HepG2 (cell line): ENCODE measurements around the gene MED20. TPM values are rescaled to one million over a fixed set of nuclear protein-coding genes. Genes with fewer than 3 reads are reported as not detected.
A peak's percentile ranks its signal among the peaks of the same experiment; 100 is the strongest.

Source experiments
- ATF7-NPFF ChIP-seq: sonication (generic); formaldehyde crosslinking; IDR thresholded peaks from 2 replicates; pipeline ENCODE4 v1.8.1; 2023; ENCODE audit warnings: mild to moderate bottlenecking, low read depth, missing genetic modification reagents, moderate library complexity
- CCDC6 ChIP-seq: sonication (generic); formaldehyde crosslinking; IDR thresholded peaks from 2 replicates; pipeline ENCODE4 v1.8.1; 2022; ENCODE audit warnings: mild to moderate bottlenecking, missing genetic modification reagents, moderate library complexity
- CREB1 ChIP-seq, 2 experiments: fragments of 450-650 bp in 1 of 2; IDR thresholded peaks; 2 replicates each; pipeline ENCODE4 v1.6.1; 2016 to 2017; ENCODE audit warnings: control low read depth in 1 of 2, mild to moderate bottlenecking in 1 of 2, missing compliant biosample characterization in 1 of 2, missing genetic modification characterization in 1 of 2
- ELF4 ChIP-seq: sonication (generic); formaldehyde crosslinking; IDR thresholded peaks from 2 replicates; pipeline ENCODE4 v1.5.0; 2020; ENCODE audit warnings: missing genetic modification reagents, mild to moderate bottlenecking, moderate library complexity, borderline replicate concordance
- ESRRA ChIP-seq: sonication (generic); formaldehyde crosslinking; IDR thresholded peaks from 2 replicates; pipeline ENCODE4 v1.5.1; 2020; ENCODE audit warnings: mild to moderate bottlenecking, low read depth, missing genetic modification reagents
- FOSL2 ChIP-seq: sonication (generic); formaldehyde crosslinking; IDR thresholded peaks from 2 replicates; pipeline ENCODE4 v1.4.0; 2020; ENCODE audit warnings: missing genetic modification reagents
- GRHL1 ChIP-seq: sonication (generic); formaldehyde crosslinking; conservative IDR thresholded peaks from 2 replicates; pipeline ENCODE4 v1.8.0; 2022; ENCODE audit warnings: missing genetic modification reagents
- HNF4A ChIP-seq: sonication (generic); formaldehyde crosslinking; IDR thresholded peaks from 2 replicates; pipeline ENCODE4 v1.4.0; 2020; ENCODE audit warnings: missing genetic modification reagents
- KLF16 ChIP-seq, 2 experiments: sonication (generic) in 1 of 2; formaldehyde crosslinking in 1 of 2; IDR thresholded peaks; 2 replicates each; pipeline versions ENCODE4 v1.6.1 to v1.8.0; 2016 to 2023; ENCODE audit warnings: missing genetic modification reagents in 2 of 2, missing compliant biosample characterization in 1 of 2
- KLF9 ChIP-seq: IDR thresholded peaks from 2 replicates; pipeline ENCODE4 v1.6.1; 2016; ENCODE audit warnings: low read depth
- LBX2 ChIP-seq: sonication (generic); formaldehyde crosslinking; IDR thresholded peaks from 2 replicates; pipeline ENCODE4 v1.5.0; 2020; ENCODE audit warnings: missing genetic modification reagents, mild to moderate bottlenecking, borderline replicate concordance
- MED1 ChIP-seq: sonication (generic); formaldehyde crosslinking; IDR thresholded peaks from 2 replicates; pipeline ENCODE4 v1.4.0; 2020; ENCODE audit warnings: missing genetic modification reagents
- PATZ1 ChIP-seq: sonication (generic); formaldehyde crosslinking; IDR thresholded peaks from 2 replicates; pipeline ENCODE4 v1.4.0; 2020; ENCODE audit warnings: missing genetic modification reagents
- RBM39 ChIP-seq: fragments of 200-400 bp; formaldehyde crosslinking; IDR thresholded peaks from one replicate; pipeline ENCODE4 v1.6.1; 2018; ENCODE audit warnings: antibody characterized with exemption, mild to moderate bottlenecking, low read depth, low read length; ENCODE audit not compliant: poor library complexity, severe bottlenecking
- SALL2 ChIP-seq: sonication (generic); formaldehyde crosslinking; IDR thresholded peaks from 2 replicates; pipeline ENCODE4 v1.8.1; 2023; ENCODE audit warnings: mild to moderate bottlenecking, missing genetic modification reagents, inconsistent platforms
- SIN3B ChIP-seq: fragments of 150-350 bp; IDR thresholded peaks from 2 replicates; pipeline ENCODE4 v1.6.1; 2014; ENCODE audit warnings: low read length
- SRF ChIP-seq: IDR thresholded peaks from 2 replicates; pipeline ENCODE4 v1.6.1; 2011; ENCODE audit warnings: mild to moderate bottlenecking, low read depth, low read length, moderate library complexity
- SRSF9 ChIP-seq: fragments of 200-400 bp; formaldehyde crosslinking; IDR thresholded peaks from 2 replicates; pipeline ENCODE4 v1.6.1; 2018; ENCODE audit warnings: borderline replicate concordance, mild to moderate bottlenecking, low read depth, low read length; ENCODE audit not compliant: insufficient read depth, poor library complexity, severe bottlenecking
- TFDP2 ChIP-seq: sonication (generic); formaldehyde crosslinking; IDR thresholded peaks from 2 replicates; pipeline ENCODE4 v1.4.0; 2020; ENCODE audit warnings: missing genetic modification reagents
- TP53 ChIP-seq: sonication (generic); formaldehyde crosslinking; conservative IDR thresholded peaks from 2 replicates; pipeline ENCODE4 v1.4.0; 2020; ENCODE audit warnings: missing genetic modification reagents
- ZMAT5 ChIP-seq: sonication (generic); formaldehyde crosslinking; IDR thresholded peaks from 2 replicates; pipeline ENCODE4 v1.5.0; 2020; ENCODE audit warnings: mild to moderate bottlenecking, low read depth, missing genetic modification reagents, borderline replicate concordance
- ZNF3 ChIP-seq: IDR thresholded peaks from 2 replicates; pipeline ENCODE4 v1.7.0; 2017; ENCODE audit warnings: inconsistent platforms
- ZNF512B ChIP-seq: sonication (generic); formaldehyde crosslinking; IDR thresholded peaks from 2 replicates; pipeline ENCODE4 v1.5.1; 2020; ENCODE audit warnings: missing genetic modification reagents, mild to moderate bottlenecking, borderline replicate concordance
- polyA plus RNA-seq, 8 experiments: library from polyadenylated mRNA; depleted of rRNA in 3 of 8; stranded (reverse) in 7 of 8; unstranded in 1 of 8; fragments of >200 nt; fragmentation: Illumina TruSeq in 4 of 8; extraction: Trizol in 4 of 8; gene quantifications; 2 replicates each; pipeline versions ENCODE4 v1.2.1 to v1.2.3, GENCODE V29; 2011 to 2016; ENCODE audit warnings: low read depth in 4 of 8, missing spikeins in 1 of 8, mixed read lengths in 1 of 8; ENCODE audit not compliant: insufficient read depth in 1 of 8
- total RNA-seq, 5 experiments: library from RNA; depleted of rRNA; stranded (reverse); fragments of >200 nt; fragmentation: Illumina TruSeq; extraction: Trizol; gene quantifications; 2 replicates each; pipeline ENCODE4 v1.2.3, GENCODE V29; 2016; ENCODE audit warnings: low read depth in 1 of 5

Gene MED20
- total and polyA plus RNA-seq, 2 of the 13 experiments (the other 11 are each of a cell fraction or from before 2014, with no cell fraction given) = 28.1 to 41.1 TPM

GRCh38 chr6:41921712-41921998, 716 bp upstream of the MED20 start (continued):
- TF ChIP-seq KLF16 (CRISPR knock-in tag; IDR thresholded peaks at IDR 0.05) = no peak
- TF ChIP-seq TP53 (CRISPR knock-in tag) = no peak
- no peak for TF ChIP-seq CCDC6 (CRISPR knock-in tag)
- no peak for TF ChIP-seq TFDP2 (CRISPR knock-in tag)
- TF ChIP-seq SIN3B = no peak
- no peak for TF ChIP-seq GRHL1 (CRISPR knock-in tag)
- TF ChIP-seq CREB1 (IDR thresholded peaks at IDR 0.05) = no peak
- TF ChIP-seq CREB1 (CRISPR knock-in tag; IDR thresholded peaks at IDR 0.05) = no peak
- TF ChIP-seq SRF = no peak
- TF ChIP-seq KLF9 (CRISPR knock-in tag) = no peak
- TF ChIP-seq SRSF9 = no peak
- TF ChIP-seq ZMAT5 = no peak
- TF ChIP-seq RBM39 = no peak
- TF ChIP-seq ATF7-NPFF = 0 out of 2 replicates have a peak, but pooled peaks have one; percentile 12
- TF ChIP-seq SALL2 = no peak
- 0 out of 2 replicates have a peak, but pooled peaks have one; percentile 1 for TF ChIP-seq ZNF3
- TF ChIP-seq MED1 (CRISPR knock-in tag) = no peak
- no peak for TF ChIP-seq FOSL2 (CRISPR knock-in tag)
- TF ChIP-seq LBX2 (CRISPR knock-in tag) = no peak
- TF ChIP-seq ZNF512B = no peak
- TF ChIP-seq PATZ1 (CRISPR knock-in tag) = no peak
- TF ChIP-seq ELF4 = 0 out of 2 replicates have a peak, but pooled peaks have one; percentile 11
- TF ChIP-seq ESRRA (CRISPR knock-in tag) = no peak
- no peak for TF ChIP-seq HNF4A (CRISPR knock-in tag)
